RKO (cell line): Measurements from ENCODE around the gene CFAP74.
"Not testable (repeated sequence)": the region's sequence is repeated elsewhere in the genome, so short reads cannot be mapped to it uniquely, and the experiment has no call there.

ENCODE experiments used
- DNase-seq: peaks from one replicate; pipeline ENCODE4 v3.0.0-alpha.2; 2016; ENCODE audit warnings: low spot score

Gene CFAP74

DNA sequence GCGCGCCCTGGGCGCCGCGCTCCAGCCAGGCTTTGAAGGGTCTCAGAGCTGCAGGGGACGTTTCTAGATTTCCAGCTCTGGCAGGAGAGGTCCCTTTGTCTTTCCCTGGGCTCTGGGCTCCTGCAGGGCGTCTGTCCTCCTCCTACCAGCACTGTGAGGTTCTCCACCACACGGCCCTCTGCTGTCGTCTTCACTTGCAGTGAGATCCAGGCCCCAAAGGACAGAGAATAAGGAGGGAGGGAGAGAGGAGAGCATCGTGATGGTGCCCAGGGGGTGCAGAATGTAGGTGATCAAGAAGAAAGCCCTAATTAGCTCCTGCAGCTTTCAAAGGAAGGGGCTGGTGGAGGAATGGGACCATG lies 108.5 kb downstream of the CFAP74 start:
- DNase-seq: no peak

DNA sequence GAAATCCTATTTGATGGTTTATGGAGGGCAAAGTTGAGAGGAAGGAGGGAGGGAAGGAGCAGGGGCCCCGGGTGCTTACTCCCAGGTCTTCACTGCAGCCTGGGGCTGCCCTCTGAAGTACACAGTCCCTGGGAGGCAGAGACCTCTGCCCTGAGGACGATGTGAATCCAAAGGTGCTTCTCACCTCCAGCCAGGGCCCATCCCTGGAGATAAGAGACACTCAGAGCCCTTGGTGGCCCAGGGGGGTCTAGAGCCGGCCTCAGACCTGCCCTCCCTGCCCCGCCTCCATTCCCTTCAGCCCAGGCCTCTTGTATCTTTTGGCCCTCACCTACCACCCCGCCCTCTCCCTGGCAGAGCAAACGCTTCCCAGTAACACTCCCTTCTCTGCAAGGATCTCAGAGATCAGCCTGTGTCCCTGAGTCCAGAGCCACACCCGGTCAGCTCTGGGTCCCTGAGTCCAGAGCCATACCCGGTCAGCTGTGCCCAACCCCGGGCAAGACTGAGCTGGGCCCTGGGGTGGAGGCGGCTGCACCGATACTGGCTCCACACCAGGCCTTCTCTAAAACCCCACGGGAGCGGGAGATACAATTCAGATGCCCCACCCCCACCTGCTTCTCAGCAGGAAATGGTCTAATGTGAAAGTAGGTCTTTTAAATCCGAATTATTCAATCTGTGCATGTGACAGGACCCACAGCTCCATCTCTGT lies 109.1 kb downstream of the CFAP74 start:
- no peak for DNase-seq

DNA sequence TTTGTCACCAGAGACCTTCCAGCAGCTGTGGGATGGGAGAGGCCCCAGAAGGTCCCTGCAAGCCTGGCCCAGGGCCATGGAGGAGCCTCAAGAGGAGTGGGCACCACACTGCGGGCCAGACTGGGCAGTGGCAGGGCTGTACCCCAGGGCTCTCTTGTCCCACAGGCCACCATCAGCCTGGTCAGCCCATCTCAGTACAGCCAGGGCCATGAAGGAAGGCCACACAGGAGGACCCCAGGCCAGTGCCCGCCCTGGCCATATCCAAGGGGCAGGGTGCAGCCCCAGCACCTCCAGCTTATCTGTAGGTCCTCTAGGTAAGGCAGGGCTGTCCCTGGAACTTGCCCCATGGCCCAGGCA lies 109.6 kb downstream of the CFAP74 start:
- no peak for DNase-seq

DNA sequence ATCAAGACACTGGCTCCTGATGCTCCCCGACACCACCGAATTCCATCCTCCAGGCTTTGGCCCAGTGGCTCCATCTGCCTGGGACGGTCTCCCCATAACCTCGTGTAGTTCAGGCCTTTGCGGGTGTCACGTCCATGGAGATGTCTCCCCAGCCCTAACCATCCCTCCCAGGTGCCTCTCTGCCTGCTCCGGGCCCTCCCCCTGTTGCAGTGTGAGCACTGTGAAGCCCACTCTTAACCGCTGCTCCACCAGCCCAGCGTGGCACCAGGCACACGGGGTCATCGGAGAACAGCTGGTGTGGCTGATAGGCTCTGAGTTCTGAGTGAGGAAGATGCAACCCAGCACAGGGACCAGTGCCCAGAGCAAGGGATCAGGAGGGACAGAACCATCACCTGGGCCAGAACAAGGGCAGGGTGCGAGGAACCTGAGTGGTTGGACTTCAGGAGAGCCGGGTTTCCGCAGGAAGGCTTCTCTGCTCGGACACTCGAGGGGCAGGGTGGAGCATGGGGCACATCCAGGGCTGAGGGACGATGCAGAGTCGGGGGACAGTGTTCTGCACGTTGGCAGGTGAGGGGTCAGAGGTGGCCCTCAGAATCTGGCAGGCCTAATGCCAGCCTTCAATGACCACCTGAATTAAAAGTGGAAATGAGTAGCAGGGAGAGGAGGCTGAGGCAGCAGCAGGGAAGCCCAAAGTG lies 110.1 kb downstream of the CFAP74 start:
- no peak for DNase-seq

DNA sequence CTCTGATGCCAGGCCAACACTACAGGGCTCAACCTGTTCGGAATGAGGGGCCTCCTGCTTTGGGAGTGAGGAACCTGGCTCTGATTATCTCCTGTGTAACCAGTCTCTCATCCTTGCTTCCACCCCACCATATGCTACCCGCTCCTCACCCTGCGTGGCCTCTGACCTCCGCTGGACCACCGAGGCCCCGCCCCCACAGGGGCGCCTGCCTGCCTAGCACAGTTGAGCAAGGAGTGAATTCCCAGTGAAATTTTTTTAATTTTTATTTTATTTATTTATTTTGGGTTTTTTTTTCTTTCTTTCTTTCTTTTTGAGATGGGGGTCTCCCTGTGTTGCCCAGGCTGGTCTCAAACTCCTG lies 110.8 kb downstream of the CFAP74 start:
- DNase-seq: no peak

DNA sequence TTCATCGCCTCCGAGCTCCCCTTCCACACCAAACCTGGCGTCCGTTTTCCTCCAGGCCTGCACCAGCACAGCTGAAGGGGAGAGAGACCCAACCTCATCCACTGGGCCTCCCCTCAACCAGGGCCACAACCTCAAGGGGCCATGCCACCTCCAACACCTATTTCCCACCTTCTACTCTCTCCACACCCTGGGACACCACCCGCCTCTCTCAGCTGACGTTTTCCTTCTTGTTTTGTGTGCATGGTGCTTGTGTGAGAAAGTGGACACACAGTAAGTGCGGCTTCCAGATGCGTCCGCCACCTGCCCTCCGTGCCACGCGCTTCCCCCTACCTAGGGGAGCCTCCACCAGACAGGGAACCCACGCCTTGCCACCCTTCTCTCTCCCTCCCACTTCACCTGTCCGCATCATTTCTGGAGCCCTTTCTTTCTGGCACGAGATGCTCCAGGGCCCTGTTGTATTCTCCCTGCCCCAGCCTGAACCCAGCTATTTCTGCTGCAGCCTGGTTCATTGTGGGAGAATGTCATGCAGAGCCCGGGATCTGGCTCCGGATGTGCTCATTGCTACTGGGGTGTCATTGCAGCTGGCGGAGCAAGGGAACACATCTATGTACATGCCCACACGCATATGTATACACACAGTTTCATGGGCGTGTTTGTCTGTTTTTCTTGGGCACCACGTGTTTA lies 111.4 kb downstream of the CFAP74 start:
- DNase-seq: no peak

DNA sequence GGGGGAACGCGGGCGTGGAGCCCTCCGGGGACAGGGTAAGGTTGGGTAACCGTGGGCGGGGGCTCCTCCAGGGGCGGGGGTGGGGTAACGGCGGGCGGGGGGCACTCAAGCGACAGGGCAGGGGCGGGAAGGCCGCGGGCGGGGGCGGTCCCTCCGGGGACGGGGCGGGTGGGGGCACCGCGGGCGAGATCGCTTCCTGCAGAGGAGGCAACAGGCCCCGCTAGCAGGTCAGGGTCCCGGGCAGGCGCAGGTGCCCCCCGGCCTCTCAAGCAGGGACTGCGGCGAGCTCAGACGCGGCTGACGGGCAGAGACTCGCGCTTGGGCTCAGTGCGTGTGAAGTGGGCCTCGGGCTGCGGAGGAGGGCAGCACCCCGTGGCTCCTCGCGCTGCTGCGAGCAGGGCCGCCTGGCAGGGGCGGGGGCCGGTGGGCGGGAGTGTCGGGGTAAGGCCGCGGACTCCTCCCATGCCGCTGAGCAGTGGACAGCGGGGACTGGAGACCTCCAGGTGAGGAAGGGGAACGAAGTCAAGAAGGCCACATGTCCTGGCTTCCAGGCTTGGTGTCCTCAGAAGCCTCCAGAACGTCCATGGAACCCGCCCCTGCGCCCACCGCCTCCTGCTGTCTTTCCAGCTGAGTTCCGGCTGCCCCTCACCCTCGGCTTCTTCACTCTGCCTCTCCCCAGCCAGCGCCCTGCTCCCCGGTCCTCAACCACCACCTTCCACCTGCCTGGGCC lies 112.1 kb downstream of the CFAP74 start:
- DNase-seq: peak; percentile 54

DNA sequence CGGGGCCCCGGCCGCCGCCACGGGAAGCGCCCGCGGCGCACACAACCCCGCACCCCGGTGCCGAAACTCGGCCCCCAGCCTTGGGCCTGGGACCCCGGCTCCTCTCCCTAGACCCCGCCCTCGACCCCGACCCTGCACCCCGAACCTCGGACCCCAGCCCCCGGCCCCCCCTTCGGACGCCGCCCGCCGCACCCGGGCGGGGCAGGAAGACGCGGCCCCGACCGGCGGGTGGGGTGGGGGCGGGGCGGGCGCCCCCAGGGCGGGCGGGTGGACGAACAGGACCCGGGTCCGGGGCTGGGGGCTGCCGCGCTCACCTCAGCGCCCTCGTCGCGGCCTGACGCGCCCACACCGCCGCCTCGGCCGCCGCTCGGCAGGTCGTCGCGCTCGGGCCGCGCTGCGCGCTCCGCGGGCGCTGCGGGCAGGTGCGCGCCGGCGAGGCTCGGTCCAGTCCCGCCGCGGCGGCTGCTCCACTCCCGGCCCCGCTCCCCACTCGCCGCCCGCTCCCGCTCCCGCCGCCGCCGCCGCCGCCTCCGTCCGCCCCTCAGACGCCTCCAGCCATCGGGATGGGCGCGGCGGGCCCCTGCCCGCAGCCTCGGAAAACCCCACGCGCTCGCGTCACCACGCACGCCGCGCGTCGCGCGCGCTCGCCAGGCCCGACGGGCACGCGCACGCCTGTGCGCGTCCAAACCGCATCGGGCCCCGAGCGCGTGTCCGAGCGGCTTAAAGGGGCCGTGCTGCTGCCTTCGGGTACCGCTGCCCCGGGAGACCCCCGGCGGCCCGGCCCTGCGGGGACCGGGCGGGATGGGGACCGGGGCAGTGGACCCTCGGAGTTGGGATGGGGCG lies 112.9 kb downstream of the CFAP74 start, which contains the start of gene GNB1:
GNB1 (minus strand) TSS at position 582 of the 843 bp plus-strand sequence. CDS start 65,634 bp downstream, outside the sequence.
- DNase-seq: peak; percentile 86

DNA sequence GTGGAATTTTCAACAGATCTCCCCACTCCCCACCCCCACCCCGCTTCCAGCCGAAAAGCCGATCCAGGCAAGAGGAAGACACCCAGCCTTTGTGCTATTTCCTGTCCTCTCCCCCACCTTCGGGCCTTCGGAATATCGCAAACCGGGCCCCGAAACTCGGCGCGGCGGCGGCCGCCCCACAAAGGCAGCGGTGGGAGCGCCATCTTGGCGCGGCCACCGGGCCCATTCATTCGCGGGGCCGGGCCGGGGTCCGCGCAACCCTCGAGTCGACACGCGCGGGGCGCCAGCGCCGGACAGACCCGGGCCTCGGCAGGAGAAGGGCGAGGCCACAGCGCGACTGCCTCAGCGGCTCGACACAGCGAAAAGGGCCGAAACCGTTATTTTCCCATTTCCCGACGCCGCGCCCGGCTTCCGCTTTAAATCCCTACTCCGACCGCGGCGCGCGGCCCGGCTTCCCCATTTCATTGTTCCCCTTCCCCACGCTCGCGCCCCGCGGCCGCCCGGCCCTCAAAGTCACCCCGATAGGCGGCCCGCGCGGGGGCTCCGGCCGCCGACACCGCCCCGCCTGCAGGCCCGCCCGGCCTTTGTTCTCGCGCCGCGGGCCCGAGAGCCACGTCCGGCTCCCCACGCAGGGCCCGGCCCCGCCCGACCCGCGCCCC lies 113.6 kb downstream of the CFAP74 start:
- peak; percentile 48 for DNase-seq

DNA sequence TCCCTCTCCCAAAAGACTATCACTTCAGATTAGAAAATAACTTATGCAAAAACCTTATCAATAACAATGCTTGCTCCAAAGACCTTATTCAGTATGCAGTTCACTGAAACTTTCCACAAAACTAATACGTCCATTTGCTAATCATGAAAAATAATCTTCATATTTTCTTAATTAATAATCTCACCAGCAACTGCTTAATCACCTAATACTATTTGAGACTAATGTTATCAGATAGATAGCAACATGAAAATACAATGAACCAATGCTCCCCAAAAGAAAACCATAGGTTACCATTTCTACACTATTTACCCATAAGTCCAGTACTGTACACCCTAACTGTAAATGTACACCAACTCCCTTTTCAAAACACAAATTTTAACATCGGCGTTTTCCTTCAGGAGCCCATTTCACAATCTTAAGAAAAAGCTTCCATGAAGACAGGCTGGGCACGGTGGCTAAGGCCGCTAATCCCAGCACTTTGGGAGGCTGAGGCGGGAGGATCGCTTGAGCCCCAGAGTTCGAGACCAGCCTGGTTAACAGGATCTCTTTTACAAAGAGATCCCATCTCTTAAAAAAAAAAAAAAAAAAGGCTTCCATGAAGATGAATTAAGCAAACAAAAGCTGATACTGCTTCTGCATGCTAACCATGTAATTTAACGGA lies 114.4 kb downstream of the CFAP74 start:
- DNase-seq: no peak

DNA sequence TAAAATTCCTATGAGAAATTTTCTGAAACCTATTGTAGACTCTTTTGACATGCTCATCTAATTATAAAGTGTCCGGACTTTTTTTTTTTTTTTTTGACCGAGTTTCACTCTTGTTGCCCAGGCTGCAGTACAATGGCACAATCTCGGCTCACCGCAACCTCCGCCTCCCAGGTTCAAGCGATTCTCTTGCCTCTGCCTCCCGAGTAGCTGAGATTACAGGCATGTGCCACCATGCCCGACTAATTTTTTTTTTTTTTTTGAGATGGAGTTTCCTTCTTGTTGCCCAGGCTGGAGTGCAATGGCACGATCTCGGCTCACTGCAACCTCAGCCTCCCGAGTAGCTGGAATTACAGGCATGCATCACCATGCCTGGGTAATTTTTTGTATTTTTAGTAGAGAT lies 119.7 kb downstream of the CFAP74 start:
- DNase-seq: not testable (repeated sequence)

DNA sequence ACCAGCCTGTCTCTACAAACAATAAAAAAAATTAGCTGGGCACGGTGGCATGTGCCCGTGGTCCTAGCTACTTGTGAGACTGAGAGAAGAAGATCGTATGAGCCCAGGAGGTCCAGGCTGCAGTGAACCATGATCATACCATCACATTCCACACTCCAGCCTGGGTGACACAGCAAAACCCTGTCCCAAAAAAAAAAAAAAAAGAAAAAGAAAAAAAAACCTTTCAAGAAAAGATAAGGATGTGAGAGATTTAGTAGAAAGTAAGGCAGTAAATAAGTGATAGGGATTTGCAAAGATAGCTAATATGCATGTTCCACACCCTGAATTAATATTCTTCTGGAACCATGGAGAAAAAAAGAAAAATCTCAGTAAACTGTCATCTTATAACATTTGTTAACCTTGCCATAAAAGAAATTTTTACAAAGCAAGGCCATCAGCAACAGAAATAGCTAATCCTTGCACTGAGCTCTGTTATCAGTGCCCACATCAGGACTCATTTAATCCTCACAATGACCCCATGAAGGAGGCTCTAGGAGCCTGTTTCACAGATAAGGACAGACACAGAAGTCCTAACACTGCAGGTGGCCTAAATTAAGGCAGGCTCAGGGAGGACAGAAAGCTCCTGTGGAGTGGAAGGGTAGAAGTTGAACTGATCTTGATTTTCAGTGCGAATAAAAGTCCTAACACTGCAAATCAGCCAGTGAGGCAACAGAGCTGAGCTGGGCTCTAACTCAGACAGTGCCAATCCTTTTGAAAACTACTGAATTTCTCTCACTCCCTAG lies 120.3 kb downstream of the CFAP74 start:
- DNase-seq: no peak

DNA sequence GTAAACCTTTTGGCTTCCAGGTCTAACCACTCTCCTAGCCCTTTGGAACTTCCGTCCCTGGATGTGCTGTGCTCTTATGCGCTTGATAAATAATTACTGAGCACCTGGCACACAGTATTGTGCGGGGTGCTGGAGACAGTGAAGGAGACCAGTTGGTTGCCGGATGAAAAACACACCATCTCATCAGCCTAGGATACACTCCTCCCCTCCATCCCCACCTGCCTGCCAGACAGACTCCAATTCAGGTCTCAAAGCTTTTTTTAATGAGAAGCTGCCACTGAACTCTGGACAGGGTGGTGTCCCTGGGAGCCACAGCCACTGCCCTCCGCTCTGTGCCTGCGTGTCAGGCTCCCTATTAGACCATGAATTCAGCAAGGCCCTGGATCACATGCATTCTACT lies 121.9 kb downstream of the CFAP74 start:
- no peak for DNase-seq

DNA sequence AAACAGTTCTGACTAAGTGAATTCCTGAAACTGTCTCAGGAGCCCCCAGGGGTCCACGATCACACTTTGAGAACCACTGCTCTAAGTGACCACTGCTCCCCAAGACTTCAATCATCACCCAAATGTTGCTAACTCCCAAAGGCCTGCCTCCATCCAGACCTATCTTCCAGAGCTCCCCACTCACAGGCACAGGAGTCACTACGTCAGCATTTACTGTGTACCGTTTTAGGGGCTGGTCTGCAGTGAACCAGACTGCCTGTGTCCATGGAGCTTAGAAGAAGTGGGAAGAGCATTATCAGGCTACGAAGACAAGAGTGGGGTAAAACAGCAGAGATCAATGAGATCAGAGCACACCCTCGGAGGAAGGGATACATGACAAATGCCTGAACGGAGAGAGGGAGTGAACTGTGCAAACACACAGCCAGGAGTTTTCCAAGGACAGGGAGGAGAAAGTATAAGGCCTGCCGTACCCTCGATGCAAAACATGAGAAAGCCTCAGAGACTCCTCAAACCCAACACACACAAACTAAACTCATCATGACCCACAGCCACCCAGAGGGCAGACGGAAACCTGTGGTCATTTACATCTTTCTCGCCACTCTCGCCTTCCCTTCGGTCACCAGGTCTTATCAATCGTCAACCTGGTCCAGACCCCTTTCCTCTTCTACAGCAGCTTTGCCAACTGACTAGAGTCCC lies 122.8 kb downstream of the CFAP74 start:
- DNase-seq: no peak

DNA sequence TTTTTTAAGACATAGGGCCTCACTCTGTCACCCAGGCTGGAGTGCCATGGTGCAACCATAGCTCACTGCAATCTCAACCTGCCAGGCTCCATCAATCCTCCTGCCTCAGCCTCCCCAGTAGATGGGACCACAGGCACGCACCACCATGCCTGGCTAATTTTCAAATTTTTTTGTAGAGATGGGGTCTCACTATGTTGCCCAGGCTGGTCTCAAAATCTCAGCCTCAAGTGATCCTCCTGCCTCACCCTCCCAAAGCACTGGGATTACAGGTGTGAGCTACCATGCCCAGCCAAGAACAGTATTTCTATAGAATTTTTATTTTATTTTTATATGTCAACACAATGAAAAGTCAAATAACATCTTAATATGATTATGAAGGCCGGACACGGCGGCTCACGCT lies 123.6 kb downstream of the CFAP74 start:
- no peak for DNase-seq

DNA sequence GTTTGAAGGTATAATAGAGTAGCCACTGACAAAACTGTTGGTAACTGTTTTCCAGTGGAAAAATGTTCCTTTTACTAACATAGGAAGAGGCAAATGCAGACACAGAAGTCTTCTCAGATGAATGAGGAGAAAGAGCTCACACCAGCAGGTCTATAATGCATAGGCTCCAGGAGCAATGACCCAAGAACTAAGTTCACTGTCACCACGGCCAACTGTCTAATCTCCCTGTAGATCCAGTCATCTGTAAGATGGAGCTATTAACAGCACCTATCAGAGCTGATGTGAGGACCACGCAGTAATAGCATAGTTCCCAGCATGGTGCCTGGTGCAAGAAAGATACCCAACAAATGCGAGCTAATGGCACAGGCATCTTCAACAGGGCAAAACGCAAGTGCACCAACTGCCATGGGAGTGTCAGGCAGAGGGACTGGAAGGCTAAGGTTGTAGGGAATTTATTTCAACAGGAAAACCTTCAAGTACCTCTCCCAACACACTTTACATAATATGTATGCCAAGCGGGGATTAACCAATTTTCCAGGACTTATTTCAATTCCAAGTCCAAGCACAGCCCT lies 125.6 kb downstream of the CFAP74 start:
- no peak for DNase-seq

DNA sequence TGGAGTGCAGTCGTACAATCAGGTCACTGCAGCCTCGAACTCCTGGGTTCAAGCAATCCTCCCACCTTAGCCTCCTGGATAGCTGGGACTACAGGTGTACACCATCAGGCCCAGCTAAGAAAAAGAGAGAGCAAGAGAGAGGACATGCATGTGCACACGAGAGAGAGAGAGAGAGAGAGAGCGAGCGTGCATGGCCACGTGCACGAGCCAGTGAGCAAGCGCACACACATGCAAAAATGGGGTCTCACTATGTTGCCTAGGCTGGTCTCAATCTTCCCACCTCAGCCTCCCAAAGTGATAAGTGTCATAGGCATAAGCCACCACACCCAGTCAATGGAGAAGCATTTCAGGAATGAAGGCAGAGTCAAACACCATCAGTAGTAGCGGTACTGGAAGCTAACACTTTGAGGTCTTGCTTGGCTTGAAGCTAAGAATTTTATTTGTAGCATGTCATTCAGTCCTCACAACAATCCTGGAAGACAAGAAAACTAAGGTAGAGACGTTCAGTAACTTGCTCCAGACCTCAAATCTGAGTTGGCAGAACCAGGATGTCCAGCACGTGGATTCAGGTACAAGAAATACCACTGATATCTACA lies 127.2 kb downstream of the CFAP74 start:
- no peak for DNase-seq

DNA sequence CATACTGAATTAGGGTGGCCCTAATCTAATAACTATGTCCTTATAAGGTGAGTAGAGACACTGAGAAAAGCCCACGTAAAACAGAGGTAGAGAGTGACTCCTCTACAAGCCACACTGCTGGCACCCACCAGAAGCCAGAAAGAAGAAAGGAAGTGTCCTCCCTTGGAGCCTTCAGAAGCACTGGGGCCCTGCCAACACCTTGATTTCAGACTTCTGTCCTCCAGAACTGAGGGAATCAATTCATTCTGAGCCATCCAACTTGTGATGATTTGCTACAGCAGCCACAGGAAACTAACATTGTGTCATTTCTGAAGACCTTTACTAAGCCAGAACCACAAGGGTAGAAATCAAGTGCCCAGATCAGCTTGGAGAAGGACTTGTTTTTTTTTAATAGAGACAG lies 127.7 kb downstream of the CFAP74 start:
- DNase-seq: no peak

DNA sequence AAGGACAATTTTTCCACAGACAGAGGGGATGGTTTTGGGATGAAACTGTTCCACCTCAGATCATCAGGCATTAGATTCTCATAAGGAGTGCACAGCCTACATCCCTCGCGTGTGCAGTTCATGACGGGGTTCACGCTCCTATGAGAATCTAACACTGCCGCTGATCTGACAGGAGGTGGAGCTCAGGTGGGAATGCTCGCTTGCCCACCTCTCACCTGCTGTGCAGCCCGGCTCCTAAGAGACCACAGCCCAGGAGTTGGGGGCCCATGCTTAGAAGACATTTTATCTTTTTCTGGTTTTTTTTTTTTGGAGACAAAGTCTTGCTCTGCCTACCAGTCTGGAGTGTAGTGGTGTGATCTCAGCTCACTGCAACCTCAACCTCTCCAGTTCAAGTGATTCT lies 128.7 kb downstream of the CFAP74 start:
- DNase-seq: no peak
